Chondrocyte (in vitro differentiated cells): ENCODE results near the gene LIG4. TPM values are rescaled to one million over a fixed set of nuclear protein-coding genes. Genes with fewer than 3 reads are reported as not detected.
A peak's percentile ranks its signal among the peaks of the same experiment; 100 is the strongest.

Source experiments
- DNase-seq: peaks from one replicate; pipeline ENCODE4 v3.0.0; 2021; ENCODE audit warnings: mixed read lengths, low spot score
- H3K27ac Mint-ChIP-seq: one replicate; pipeline ENCODE4 v1.8.0; 2021; ENCODE audit warnings: mild to moderate bottlenecking, moderate library complexity, mixed read lengths; ENCODE audit not compliant: unreplicated experiment
- H3K27me3 Mint-ChIP-seq: 2 replicates; pipeline ENCODE4 v1.8.0; 2021; ENCODE audit warnings: low read depth, mixed read lengths
- H3K36me3 Mint-ChIP-seq: 2 replicates; pipeline ENCODE4 v1.8.0; 2021; ENCODE audit warnings: low read depth, mixed read lengths
- H3K4me1 Mint-ChIP-seq: 2 replicates; pipeline ENCODE4 v1.8.0; 2021; ENCODE audit warnings: low read depth, mild to moderate bottlenecking, mixed read lengths
- H3K4me3 Mint-ChIP-seq: one replicate; pipeline ENCODE4 v1.8.0; 2021; ENCODE audit warnings: mild to moderate bottlenecking, moderate library complexity, mixed read lengths; ENCODE audit not compliant: unreplicated experiment
- H3K9me3 Mint-ChIP-seq: 2 replicates; pipeline ENCODE4 v1.8.0; 2021; ENCODE audit warnings: low read depth, mixed read lengths
- total RNA-seq: library from RNA; stranded (reverse); gene quantifications from 3 replicates; pipeline ENCODE4 v1.2.1, GENCODE V29; 2021
- TF ChIP-seq, protein P1 (sequence below): fragments of 200-600 bp; sonication (generic); IDR thresholded peaks from 2 replicates; pipeline ENCODE4 v1.5.0; 2021; ENCODE audit warnings: antibody characterized with exemption, mild to moderate bottlenecking, moderate library complexity

Gene LIG4
- total RNA-seq, 1 donor from 2014 or later: 10.7 TPM

- H3K27me3 Mint-ChIP-seq: no peaks in the 10 kb centered on the region
- H3K4me1 Mint-ChIP-seq: no peaks in the 10 kb centered on the region
- DNase-seq: no peak
- H3K27ac Mint-ChIP-seq: no peak overlapping the region
- TF ChIP-seq, protein P1, sequence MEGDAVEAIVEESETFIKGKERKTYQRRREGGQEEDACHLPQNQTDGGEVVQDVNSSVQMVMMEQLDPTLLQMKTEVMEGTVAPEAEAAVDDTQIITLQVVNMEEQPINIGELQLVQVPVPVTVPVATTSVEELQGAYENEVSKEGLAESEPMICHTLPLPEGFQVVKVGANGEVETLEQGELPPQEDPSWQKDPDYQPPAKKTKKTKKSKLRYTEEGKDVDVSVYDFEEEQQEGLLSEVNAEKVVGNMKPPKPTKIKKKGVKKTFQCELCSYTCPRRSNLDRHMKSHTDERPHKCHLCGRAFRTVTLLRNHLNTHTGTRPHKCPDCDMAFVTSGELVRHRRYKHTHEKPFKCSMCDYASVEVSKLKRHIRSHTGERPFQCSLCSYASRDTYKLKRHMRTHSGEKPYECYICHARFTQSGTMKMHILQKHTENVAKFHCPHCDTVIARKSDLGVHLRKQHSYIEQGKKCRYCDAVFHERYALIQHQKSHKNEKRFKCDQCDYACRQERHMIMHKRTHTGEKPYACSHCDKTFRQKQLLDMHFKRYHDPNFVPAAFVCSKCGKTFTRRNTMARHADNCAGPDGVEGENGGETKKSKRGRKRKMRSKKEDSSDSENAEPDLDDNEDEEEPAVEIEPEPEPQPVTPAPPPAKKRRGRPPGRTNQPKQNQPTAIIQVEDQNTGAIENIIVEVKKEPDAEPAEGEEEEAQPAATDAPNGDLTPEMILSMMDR: no peak
- peaks cover 13% of the 10 kb centered on the region for H3K9me3 Mint-ChIP-seq
- no peak overlapping the region for H3K4me3 Mint-ChIP-seq
- H3K36me3 Mint-ChIP-seq: no peaks in the 10 kb centered on the region
Observed at GRCh38 chr13:108178078-108178477, 37.3 kb downstream of the LIG4 start.

GRCh38 chr13:108176685-108177274 is 38.6 kb downstream of the LIG4 start:
- no peak for DNase-seq
- Mint-ChIP-seq H3K4me3 (no peak overlapping the region), H3K27ac (no peak overlapping the region), H3K4me1 (no peaks in the 10 kb centered on the region), H3K36me3 (no peaks in the 10 kb centered on the region), H3K9me3 (peaks cover 20% of the 10 kb centered on the region), H3K27me3 (no peaks in the 10 kb centered on the region)
- TF ChIP-seq, protein P1: peak; percentile 77

GRCh38 chr13:108168929-108169328 is 46.4 kb downstream of the LIG4 start:
- Mint-ChIP-seq H3K4me3 (no peak overlapping the region), H3K27me3 (peaks cover 9% of the 10 kb centered on the region), H3K36me3 (peaks cover 4% of the 10 kb centered on the region), H3K9me3 (peaks cover 29% of the 10 kb centered on the region), H3K27ac (no peak overlapping the region), H3K4me1 (no peaks in the 10 kb centered on the region)
- TF ChIP-seq, protein P1: no peak
- no peak for DNase-seq

- no peak for DNase-seq
- Mint-ChIP-seq H3K9me3 (peaks cover 11% of the 10 kb centered on the region), H3K27ac (no peak overlapping the region), H3K36me3 (no peaks in the 10 kb centered on the region), H3K27me3 (peaks cover 8% of the 10 kb centered on the region), H3K4me1 (no peaks in the 10 kb centered on the region), H3K4me3 (no peak overlapping the region)
- TF ChIP-seq, protein P1: no peak
Observed at GRCh38 chr13:108166078-108166477, 49.3 kb downstream of the LIG4 start.

DNA sequence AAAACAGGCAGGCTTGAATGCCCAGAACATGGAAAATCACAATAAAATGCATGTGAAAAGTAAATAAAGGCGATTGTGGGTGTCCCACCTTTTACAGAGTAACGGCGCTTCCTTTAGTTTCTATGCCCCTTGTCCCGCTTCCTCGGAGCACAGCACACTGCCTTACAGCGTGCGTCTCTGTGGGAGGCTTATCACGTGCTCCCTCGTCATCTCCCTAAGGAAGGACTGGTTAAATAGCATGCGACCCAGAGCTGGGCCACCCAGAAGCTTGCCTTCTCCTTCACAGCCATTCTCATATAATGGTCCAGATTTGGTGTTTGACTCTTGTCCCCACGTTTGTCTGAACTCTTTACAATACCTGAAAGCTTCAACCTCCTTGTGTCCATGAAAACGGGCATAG is 56.6 kb downstream of the LIG4 start:
- no peaks in the 10 kb centered on the region for H3K9me3 Mint-ChIP-seq
- TF ChIP-seq, protein P1: no peak
- H3K4me3 Mint-ChIP-seq: no peak overlapping the region
- H3K36me3 Mint-ChIP-seq: no peaks in the 10 kb centered on the region
- DNase-seq: no peak
- no peaks in the 10 kb centered on the region for H3K4me1 Mint-ChIP-seq
- H3K27ac Mint-ChIP-seq: no peak overlapping the region
- H3K27me3 Mint-ChIP-seq: peaks cover 11% of the 10 kb centered on the region

Other genes with a start within 250 kb of the LIG4 start
- gene ABHD13, start 2.9 kb upstream of the LIG4 start, total RNA-seq: 6.5 to 8.1 TPM (median 7.1 TPM) in 3 replicates
- 1.1 to 1.5 TPM (median 1.3 TPM) in 3 replicates for gene TNFSF13B, start 54.2 kb upstream of the LIG4 start, total RNA-seq